Endothelial cell of umbilical vein (primary cell): Measurements from ENCODE around the gene PHOX2A. TPM values are rescaled to one million over a fixed set of nuclear protein-coding genes. Genes with fewer than 3 reads are reported as not detected.

Source experiments
- BruUV-seq: library from RNA; stranded (reverse); fragments of 400-500 nt; replicated peaks from 2 replicates; lab custom pipeline; 2021; lab: Mats Ljungman, UMichigan
- CTCF ChIA-PET: fragments of 300-600, 350-600 bp; sonication (Branson Sonifier 250); formaldehyde crosslinking; loops from one replicate; lab custom pipeline; 2021; ENCODE audit warnings: antibody characterized with exemption, inconsistent platforms; lab: Charles Lee
- POLR2A ChIA-PET: fragments of 300-600, 350-600 bp; sonication (Branson Sonifier 250); formaldehyde crosslinking; loops from one replicate; lab custom pipeline; 2021; ENCODE audit warnings: antibody characterized with exemption, inconsistent platforms; lab: Charles Lee
- DNase-seq: peaks from one replicate; pipeline ENCODE4 v3.0.0-alpha.2; 2011; ENCODE audit warnings: low read depth, low spot score
- FAIRE-seq: peaks from 2 replicates; lab custom pipeline; 2011; peaks lifted over from hg19 to GRCh38; lab: Jason Lieb, UNC
- H2AFZ ChIP-seq: 2 replicates; pipeline ENCODE4 v1.6.0; 2012; ENCODE audit warnings: low read depth, low read length, control low read depth, inconsistent platforms
- H3K27ac ChIP-seq: 2 replicates; pipeline ENCODE4 v1.5.1; 2011; ENCODE audit warnings: low read depth, mild to moderate bottlenecking, control low read depth, low read length, moderate library complexity; ENCODE audit not compliant: insufficient read depth
- H3K27me3 ChIP-seq, 2 experiments: 2 replicates each; pipeline versions ENCODE4 v1.6.0 to v1.6.1; 2011; ENCODE audit warnings: low read length in 2 of 2, mixed read lengths in 1 of 2; ENCODE audit not compliant: control insufficient read depth in 2 of 2, insufficient read depth in 2 of 2
- H3K36me3 ChIP-seq, 2 experiments: 2 replicates in 1 of 2; 3 replicates in 1 of 2; pipeline ENCODE4 v1.5.1; 2011; ENCODE audit warnings: low read length in 2 of 2, mild to moderate bottlenecking in 1 of 2, moderate library complexity in 1 of 2; ENCODE audit not compliant: control insufficient read depth in 2 of 2, insufficient read depth in 2 of 2; ENCODE audit errors: extremely low read depth in 1 of 2
- H3K4me1 ChIP-seq: 3 replicates; pipeline ENCODE4 v1.5.1; 2011; ENCODE audit warnings: mild to moderate bottlenecking, low read length; ENCODE audit not compliant: control insufficient read depth, insufficient read depth; ENCODE audit errors: extremely low read depth
- H3K4me2 ChIP-seq: 2 replicates; pipeline ENCODE4 v1.6.1; 2011; ENCODE audit warnings: low read length, control low read depth, mixed read lengths; ENCODE audit not compliant: insufficient read depth
- H3K4me3 ChIP-seq, 3 experiments: fragments of 200-600 bp in 1 of 3; sonication (generic), shearing (Covaris generic) in 1 of 3; replicated peaks in 1 of 3; 2 replicates each; pipeline ENCODE4 v1.5.1; 2011 to 2016; ENCODE audit warnings: control low read depth in 3 of 3, low read length in 3 of 3, mild to moderate bottlenecking in 2 of 3, inconsistent platforms in 1 of 3, low read depth in 1 of 3, moderate library complexity in 1 of 3; ENCODE audit not compliant: insufficient read depth in 1 of 3
- H3K79me2 ChIP-seq: 2 replicates; pipeline ENCODE4 v1.6.0; 2012; ENCODE audit warnings: low read length, inconsistent platforms; ENCODE audit not compliant: control insufficient read depth, insufficient read depth
- H3K9ac ChIP-seq: replicated peaks from 2 replicates; pipeline ENCODE3; 2011; ENCODE audit warnings: low read length, control low read depth; ENCODE audit not compliant: insufficient read depth; ENCODE audit errors: extremely low read depth
- H3K9me1 ChIP-seq: replicated peaks from 3 replicates; pipeline ENCODE4 v1.6.0; 2011; ENCODE audit warnings: mild to moderate bottlenecking, low read length; ENCODE audit not compliant: control insufficient read depth, insufficient read depth; ENCODE audit errors: extremely low read depth
- H3K9me3 ChIP-seq: replicated peaks from 2 replicates; pipeline ENCODE4 v1.5.1; 2012; ENCODE audit warnings: low read length, inconsistent platforms; ENCODE audit not compliant: control insufficient read depth, insufficient read depth
- H4K20me1 ChIP-seq: replicated peaks from 2 replicates; pipeline ENCODE3; 2011; ENCODE audit warnings: mild to moderate bottlenecking, low read length; ENCODE audit not compliant: control insufficient read depth, insufficient read depth; ENCODE audit errors: extremely low read depth
- EZH2 ChIP-seq: IDR thresholded peaks from 2 replicates; pipeline ENCODE4 v1.6.1; 2012; ENCODE audit warnings: borderline replicate concordance, low read depth, mild to moderate bottlenecking, moderate library complexity, low read length, inconsistent platforms; ENCODE audit not compliant: severe bottlenecking
- FOS ChIP-seq: IDR thresholded peaks from 2 replicates; pipeline ENCODE4 v1.6.1; 2011; ENCODE audit warnings: mild to moderate bottlenecking, low read length, moderate library complexity, borderline replicate concordance; ENCODE audit not compliant: insufficient read depth
- GATA2 ChIP-seq: IDR thresholded peaks from 2 replicates; pipeline ENCODE4 v1.7.0; 2011; ENCODE audit warnings: low read depth, mild to moderate bottlenecking, moderate library complexity, mixed read lengths, low read length; ENCODE audit not compliant: insufficient read length, insufficient read depth
- JUN ChIP-seq: IDR thresholded peaks from 2 replicates; pipeline ENCODE4 v1.6.1; 2011; ENCODE audit warnings: borderline replicate concordance, low read depth; ENCODE audit not compliant: insufficient read length, insufficient read depth
- MYC ChIP-seq: IDR thresholded peaks from one replicate; pipeline ENCODE4 v1.6.1; 2011; ENCODE audit warnings: mild to moderate bottlenecking, low read depth, low read length
- POLR2A ChIP-seq: IDR thresholded peaks from 2 replicates; pipeline ENCODE4 v1.6.1; 2012; ENCODE audit warnings: low read depth, mild to moderate bottlenecking, control low read depth, low read length
- POLR2AphosphoS5 ChIP-seq: IDR thresholded peaks from 2 replicates; pipeline ENCODE4 v1.6.1; 2012; ENCODE audit warnings: low read depth, mild to moderate bottlenecking, control low read depth, low read length, moderate library complexity; ENCODE audit not compliant: insufficient read depth
- dilution Hi-C: fragments of 300-500 bp; cut with MboI; formaldehyde crosslinking; loops from one replicate; pipeline ENCODE4 v1.15.0; 2019; ENCODE audit warnings: low sequenced_read_pairs; ENCODE audit not compliant: extremely low pct_ligation_motif_present
- intact Hi-C: fragments of 100-400 bp; cut with micrococcal nuclease; formaldehyde crosslinking; loops from one replicate; pipeline ENCODE4 v1.10.0; 2022
- polyA plus RNA-seq, 4 experiments: library from polyadenylated mRNA; depleted of rRNA in 3 of 4; stranded (reverse) in 3 of 4; unstranded in 1 of 4; fragments of >200 nt; gene quantifications; 2 replicates each; pipeline versions ENCODE4 v1.2.1 to v1.2.3, GENCODE V29; 2011 to 2012; ENCODE audit warnings: missing spikeins in 1 of 4
- total RNA-seq: library from RNA; stranded (reverse); gene quantifications from 2 replicates; pipeline ENCODE4 v1.2.3, GENCODE V29; 2021
- TF ChIP-seq, protein P1 (sequence below): IDR thresholded peaks from 2 replicates; pipeline ENCODE4 v1.6.1; 2011; ENCODE audit not compliant: insufficient read depth, insufficient read length
- TF ChIP-seq, protein P2 (sequence below), 2 donors: IDR thresholded peaks; 1 replicate in 1 of 2; 2 replicates in 1 of 2; pipeline ENCODE4 v1.5.1; 2011; ENCODE audit warnings: low read length in 2 of 2, mild to moderate bottlenecking in 2 of 2, moderate library complexity in 2 of 2, control low read depth in 1 of 2, inconsistent platforms in 1 of 2, low read depth in 1 of 2; ENCODE audit not compliant: insufficient read depth in 1 of 2; ENCODE audit errors: extremely low read depth in 1 of 2

The PHOX2A gene
- total and polyA plus RNA-seq, 2 donors (not counting 3 experiments of a cell fraction or from before 2014, with no cell fraction given) = not detected

DNA sequence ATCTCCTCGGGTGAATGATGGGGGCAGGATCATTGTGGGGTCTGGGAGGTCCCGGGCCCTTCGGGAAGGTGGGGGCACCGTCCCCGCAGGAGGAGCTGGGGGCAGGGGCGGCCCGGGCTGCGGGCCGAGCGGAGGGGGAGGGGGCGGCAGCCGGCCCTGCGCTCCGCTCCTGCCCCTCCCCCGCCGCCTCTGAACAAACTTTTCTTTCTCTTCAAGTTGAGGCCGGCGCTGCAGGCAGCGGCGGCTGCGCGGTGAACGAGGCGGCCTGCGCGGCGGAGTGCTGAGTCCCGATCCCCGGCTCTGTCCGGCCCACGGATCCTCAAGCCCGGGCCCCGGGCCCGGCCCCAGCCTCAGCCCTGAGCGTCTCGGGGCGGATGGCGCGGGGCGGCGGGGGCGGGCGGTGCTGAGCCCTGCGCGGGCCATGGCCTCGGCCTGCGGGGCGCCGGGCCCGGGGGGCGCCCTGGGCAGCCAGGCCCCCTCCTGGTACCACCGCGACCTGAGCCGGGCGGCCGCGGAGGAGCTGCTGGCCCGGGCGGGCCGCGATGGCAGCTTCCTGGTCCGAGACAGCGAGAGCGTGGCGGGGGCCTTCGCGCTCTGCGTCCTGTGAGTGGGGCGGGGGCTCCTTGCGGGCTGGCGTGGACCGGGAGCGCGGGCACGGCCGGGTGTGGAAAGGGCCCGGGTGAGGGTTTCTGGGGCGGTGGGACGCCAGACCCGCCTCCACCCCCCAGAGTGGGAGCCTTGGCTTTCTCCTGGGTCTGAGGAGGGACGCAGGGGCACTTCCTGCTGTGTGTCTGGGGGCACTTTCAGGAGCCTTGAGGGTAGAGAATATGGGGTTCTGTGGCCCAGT lies 19.2 kb downstream of the PHOX2A start, which contains the start of gene INPPL1:
Gene INPPL1 (plus strand): TSS at position 204 of the 847 bp plus-strand sequence. CDS start 218 bp downstream, at position 422.
- no peaks in the 10 kb centered on the region for H3K27me3 ChIP-seq
- peak within 1 kb of the TSS; percentile 89 for H2AFZ ChIP-seq
- DNase-seq (no peak), FAIRE-seq (peak; percentile 28)
- no peaks in the 10 kb centered on the region for H4K20me1 ChIP-seq
- H3K4me3 ChIP-seq = peak within 1 kb of the TSS; percentile 76 to 94 (median 94)
- H3K9ac ChIP-seq = peak within 1 kb of the TSS; percentile 82
- intact Hi-C loops (no loop called here), dilution Hi-C loops (no loop called here)
- TF ChIP-seq, protein P1, sequence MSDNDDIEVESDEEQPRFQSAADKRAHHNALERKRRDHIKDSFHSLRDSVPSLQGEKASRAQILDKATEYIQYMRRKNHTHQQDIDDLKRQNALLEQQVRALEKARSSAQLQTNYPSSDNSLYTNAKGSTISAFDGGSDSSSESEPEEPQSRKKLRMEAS = no peak
- no peak for TF ChIP-seq EZH2
- no peak for TF ChIP-seq MYC
- TF ChIP-seq, protein P2, sequence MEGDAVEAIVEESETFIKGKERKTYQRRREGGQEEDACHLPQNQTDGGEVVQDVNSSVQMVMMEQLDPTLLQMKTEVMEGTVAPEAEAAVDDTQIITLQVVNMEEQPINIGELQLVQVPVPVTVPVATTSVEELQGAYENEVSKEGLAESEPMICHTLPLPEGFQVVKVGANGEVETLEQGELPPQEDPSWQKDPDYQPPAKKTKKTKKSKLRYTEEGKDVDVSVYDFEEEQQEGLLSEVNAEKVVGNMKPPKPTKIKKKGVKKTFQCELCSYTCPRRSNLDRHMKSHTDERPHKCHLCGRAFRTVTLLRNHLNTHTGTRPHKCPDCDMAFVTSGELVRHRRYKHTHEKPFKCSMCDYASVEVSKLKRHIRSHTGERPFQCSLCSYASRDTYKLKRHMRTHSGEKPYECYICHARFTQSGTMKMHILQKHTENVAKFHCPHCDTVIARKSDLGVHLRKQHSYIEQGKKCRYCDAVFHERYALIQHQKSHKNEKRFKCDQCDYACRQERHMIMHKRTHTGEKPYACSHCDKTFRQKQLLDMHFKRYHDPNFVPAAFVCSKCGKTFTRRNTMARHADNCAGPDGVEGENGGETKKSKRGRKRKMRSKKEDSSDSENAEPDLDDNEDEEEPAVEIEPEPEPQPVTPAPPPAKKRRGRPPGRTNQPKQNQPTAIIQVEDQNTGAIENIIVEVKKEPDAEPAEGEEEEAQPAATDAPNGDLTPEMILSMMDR (IDR thresholded peaks at IDR 0.05; ENCODE audit: extremely low read depth in 1 of 2, insufficient read depth in 1 of 2, low read depth in 1 of 2, low read length in 2 of 2) = no peak
- no peak for TF ChIP-seq FOS
- TF ChIP-seq GATA2 = no peak
- no peak for TF ChIP-seq JUN
- peak; percentile 49 for TF ChIP-seq POLR2AphosphoS5
- TF ChIP-seq POLR2A = peak; percentile 53
- H3K9me3 ChIP-seq = no peaks in the 10 kb centered on the region
- ChIA-PET POLR2A (no interaction called here), CTCF (interaction anchor here (0.6 to 1.7 kb wide), 8 partner anchors 12 to 248 kb away, joined by 3 to 11 read pairs (median 4); no protein-coding TSS in a partner anchor)
- H3K9me1 ChIP-seq = no peaks in the 10 kb centered on the region
- peaks cover 9% of the 10 kb centered on the region for H3K4me1 ChIP-seq
- peak within 1 kb of the TSS; percentile 89 for H3K4me2 ChIP-seq
- peaks cover 21% of the 10 kb centered on the region for H3K79me2 ChIP-seq
- peak within 1 kb of the TSS; percentile 60 for H3K27ac ChIP-seq
- H3K36me3 ChIP-seq = peaks cover 2 to 26% of the 10 kb centered on the region in 2 experiments
- no TSS peak for BruUV-seq
